ENCODE data around the gene HSPB8. TPM values are rescaled to one million over a fixed set of nuclear protein-coding genes. Genes with fewer than 3 reads are reported as not detected.

HSPB8 gene
- total RNA-seq, 1 experiment from 2014 or later: not detected

DNA sequence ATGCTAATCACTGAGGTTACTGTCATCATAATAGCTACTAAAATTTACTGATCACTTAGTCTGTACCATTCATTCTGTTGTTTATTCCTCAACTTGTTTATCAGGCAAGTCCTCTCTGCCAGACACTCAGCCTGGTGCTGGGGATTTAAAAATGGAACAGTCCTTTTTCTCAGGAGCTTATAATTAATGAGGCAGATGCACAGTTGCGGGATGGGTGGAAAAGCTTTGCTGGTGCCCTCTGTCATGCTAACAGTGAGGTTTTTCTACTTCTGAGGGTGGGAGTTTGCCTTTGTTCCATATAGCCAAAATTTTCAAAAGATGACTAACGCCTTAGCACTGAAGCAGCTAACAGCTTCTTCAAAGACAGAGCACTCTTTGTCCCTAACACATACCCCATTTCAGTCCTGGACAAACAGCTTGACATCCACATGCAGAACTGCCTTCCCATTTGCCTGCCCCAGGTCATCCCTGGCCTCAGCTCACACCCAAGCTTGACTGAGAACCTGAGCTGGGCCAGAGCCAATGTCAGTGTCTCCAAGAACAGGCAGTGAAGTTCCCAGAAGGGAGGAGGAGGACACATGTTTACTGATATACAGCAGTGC is 30.8 kb upstream of the HSPB8 start:
- no peak overlapping the region for H3K27ac ChIP-seq (ENCODE audit: low read length)
- no peak overlapping the region for H3K4me3 ChIP-seq (ENCODE audit: low read length)
- no peaks in the 10 kb centered on the region for H3K79me2 ChIP-seq (ENCODE audit: low read length)
- H2AFZ ChIP-seq (ENCODE audit: low read length): no peak overlapping the region
- no peak overlapping the region for H3K4me2 ChIP-seq (ENCODE audit: low read depth, low read length, poor library complexity, severe bottlenecking)
- no peaks in the 10 kb centered on the region for H4K20me1 ChIP-seq (ENCODE audit: insufficient read depth, low read depth, low read length)
- no peaks in the 10 kb centered on the region for H3K36me3 ChIP-seq (ENCODE audit: insufficient read depth, low read length)
- H3K9me2 ChIP-seq (replicated peaks; ENCODE audit: insufficient read depth, low read length): no peaks in the 10 kb centered on the region
- no peak for DNase-seq
- no peaks in the 10 kb centered on the region for H3K9me3 ChIP-seq (ENCODE audit: low read length)
- no peak overlapping the region for H3K9ac ChIP-seq (ENCODE audit: low read length)
- no peaks in the 10 kb centered on the region; the same call in 1 of the 2 replicates for H3K27me3 ChIP-seq (ENCODE audit: low read length)
- no peaks in the 10 kb centered on the region for H3K4me1 ChIP-seq (ENCODE audit: low read length)

DNA sequence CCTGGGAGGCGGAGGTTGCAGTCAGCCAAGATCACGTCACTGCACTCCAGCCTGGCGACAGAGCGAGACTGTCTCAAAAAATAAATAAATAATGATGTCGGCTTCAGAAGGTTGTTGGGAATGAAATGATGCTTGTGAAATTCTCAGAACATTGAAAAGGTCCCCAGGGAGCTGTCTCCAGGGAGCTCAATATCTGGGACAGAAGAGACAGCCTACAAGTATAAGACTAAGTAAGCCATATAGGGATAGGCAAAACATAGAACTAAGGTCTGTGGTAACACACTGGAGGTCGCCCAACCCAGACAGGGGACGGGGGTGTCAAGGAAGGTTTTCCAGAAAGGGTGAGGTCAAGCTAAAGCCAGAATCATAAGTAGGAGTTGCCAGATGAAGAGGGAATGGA is 29.5 kb upstream of the HSPB8 start:
- Histone ChIP-seq H3K27ac (ENCODE audit: low read length) (no peak overlapping the region), H3K79me2 (ENCODE audit: low read length) (no peaks in the 10 kb centered on the region), H3K4me1 (ENCODE audit: low read length) (no peaks in the 10 kb centered on the region), H4K20me1 (ENCODE audit: insufficient read depth, low read depth, low read length) (no peaks in the 10 kb centered on the region), H2AFZ (ENCODE audit: low read length) (no peak overlapping the region), H3K4me3 (ENCODE audit: low read length) (no peak overlapping the region), H3K9me3 (ENCODE audit: low read length) (no peaks in the 10 kb centered on the region; the same call in 1 of the 2 replicates), H3K9ac (ENCODE audit: low read length) (no peak overlapping the region), H3K4me2 (ENCODE audit: low read depth, low read length, poor library complexity, severe bottlenecking) (no peak overlapping the region), H3K27me3 (ENCODE audit: low read length) (no peaks in the 10 kb centered on the region; the same call in 1 of the 2 replicates), H3K36me3 (ENCODE audit: insufficient read depth, low read length) (no peaks in the 10 kb centered on the region), H3K9me2 (replicated peaks; ENCODE audit: insufficient read depth, low read length) (no peaks in the 10 kb centered on the region)
- DNase-seq: no peak

DNA sequence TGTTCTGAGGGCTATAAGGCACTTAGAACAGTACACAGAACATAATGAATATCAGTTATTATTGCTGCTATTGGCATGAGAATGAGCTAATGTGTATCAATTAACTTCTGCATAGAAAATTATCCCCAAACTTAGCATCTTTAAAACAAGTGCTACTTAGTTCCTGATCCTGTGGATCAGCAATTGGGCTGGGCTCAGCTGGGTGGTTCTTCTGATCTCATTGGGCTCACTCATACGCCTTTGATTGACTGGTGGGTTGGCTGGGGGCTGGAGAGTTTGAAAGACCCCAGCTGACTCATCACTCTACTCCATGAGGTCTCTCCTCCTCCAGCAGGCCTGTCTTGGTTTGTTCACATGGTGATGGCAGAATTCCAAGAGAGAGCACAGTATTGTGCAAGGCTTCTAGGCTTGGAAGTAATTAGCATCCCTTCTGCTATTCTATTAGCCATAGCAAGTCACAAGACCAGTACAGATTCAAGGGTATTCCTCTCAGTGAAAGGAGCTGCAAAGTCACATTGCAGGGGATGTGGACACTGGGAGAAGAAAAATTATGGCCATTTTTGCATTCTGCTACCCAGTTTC is 27.2 kb upstream of the HSPB8 start:
- Histone ChIP-seq H3K4me1 (ENCODE audit: low read length) (no peaks in the 10 kb centered on the region), H4K20me1 (ENCODE audit: insufficient read depth, low read depth, low read length) (no peaks in the 10 kb centered on the region), H3K4me2 (ENCODE audit: low read depth, low read length, poor library complexity, severe bottlenecking) (no peak overlapping the region), H3K36me3 (ENCODE audit: insufficient read depth, low read length) (no peaks in the 10 kb centered on the region), H3K27me3 (ENCODE audit: low read length) (no peaks in the 10 kb centered on the region; the same call in 1 of the 2 replicates), H3K9me3 (ENCODE audit: low read length) (no peaks in the 10 kb centered on the region; the same call in 1 of the 2 replicates), H3K4me3 (ENCODE audit: low read length) (no peak overlapping the region), H2AFZ (ENCODE audit: low read length) (no peak overlapping the region), H3K79me2 (ENCODE audit: low read length) (no peaks in the 10 kb centered on the region), H3K27ac (ENCODE audit: low read length) (no peak overlapping the region), H3K9ac (ENCODE audit: low read length) (no peak overlapping the region), H3K9me2 (replicated peaks; ENCODE audit: insufficient read depth, low read length) (no peaks in the 10 kb centered on the region)
- no peak for DNase-seq

DNA sequence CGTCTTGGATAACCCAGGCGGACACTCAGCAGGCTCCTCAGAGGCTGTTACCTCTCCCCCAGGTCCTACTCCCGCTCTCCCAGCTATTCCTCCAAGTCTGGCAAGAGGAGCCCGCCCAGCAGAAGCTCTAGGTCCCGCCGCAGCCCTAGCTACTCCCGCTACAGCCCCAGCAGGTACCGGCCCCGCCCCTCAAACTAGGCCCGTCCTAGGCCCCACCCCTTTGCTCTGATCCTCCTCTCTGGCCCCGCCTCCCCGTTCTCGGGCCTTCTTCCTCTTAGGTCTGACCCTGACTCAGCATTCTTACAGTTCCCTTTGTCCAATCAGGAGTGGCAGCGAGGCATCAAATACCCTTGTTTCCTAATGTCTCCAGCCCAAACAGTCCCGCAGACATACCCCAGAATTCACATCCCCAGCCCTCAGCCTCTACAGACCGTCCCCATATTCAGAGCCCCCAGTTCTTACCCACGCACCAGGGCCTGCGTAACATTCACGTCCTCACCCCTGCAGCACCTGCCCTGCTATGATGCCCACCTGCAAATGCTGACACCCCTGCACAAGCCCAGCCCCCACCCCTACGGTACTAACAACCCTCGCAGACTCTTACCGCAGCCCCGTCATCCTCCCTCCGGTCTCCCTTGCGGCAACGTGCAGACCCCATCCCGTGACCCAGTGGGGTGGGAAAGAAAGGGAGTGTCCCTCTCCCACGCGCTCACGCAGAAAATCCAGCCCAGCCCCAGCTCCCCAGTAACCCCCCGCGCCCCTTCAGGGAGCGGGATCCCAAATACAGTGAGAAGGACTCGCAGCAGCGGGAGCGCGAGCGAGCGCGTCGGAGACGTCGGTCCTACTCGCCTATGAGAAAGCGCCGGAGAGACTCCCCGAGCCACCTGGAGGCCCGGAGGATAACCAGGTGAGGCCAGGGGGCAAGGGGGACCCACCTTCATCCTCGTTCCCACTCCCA is 25.0 kb upstream of the HSPB8 start:
- Histone ChIP-seq H3K27me3 (ENCODE audit: low read length) (no peaks in the 10 kb centered on the region; the same call in 1 of the 2 replicates), H3K9me2 (replicated peaks; ENCODE audit: insufficient read depth, low read length) (no peaks in the 10 kb centered on the region), H3K4me2 (ENCODE audit: low read depth, low read length, poor library complexity, severe bottlenecking) (no peak overlapping the region), H3K9me3 (ENCODE audit: low read length) (no peaks in the 10 kb centered on the region; the same call in 1 of the 2 replicates), H3K79me2 (ENCODE audit: low read length) (no peaks in the 10 kb centered on the region), H3K4me3 (ENCODE audit: low read length) (no peak overlapping the region), H3K4me1 (ENCODE audit: low read length) (no peaks in the 10 kb centered on the region), H2AFZ (ENCODE audit: low read length) (no peak overlapping the region), H3K9ac (ENCODE audit: low read length) (no peak overlapping the region), H4K20me1 (ENCODE audit: insufficient read depth, low read depth, low read length) (no peaks in the 10 kb centered on the region), H3K27ac (ENCODE audit: low read length) (no peak overlapping the region), H3K36me3 (ENCODE audit: insufficient read depth, low read length) (no peaks in the 10 kb centered on the region)
- DNase-seq: no peak

DNA sequence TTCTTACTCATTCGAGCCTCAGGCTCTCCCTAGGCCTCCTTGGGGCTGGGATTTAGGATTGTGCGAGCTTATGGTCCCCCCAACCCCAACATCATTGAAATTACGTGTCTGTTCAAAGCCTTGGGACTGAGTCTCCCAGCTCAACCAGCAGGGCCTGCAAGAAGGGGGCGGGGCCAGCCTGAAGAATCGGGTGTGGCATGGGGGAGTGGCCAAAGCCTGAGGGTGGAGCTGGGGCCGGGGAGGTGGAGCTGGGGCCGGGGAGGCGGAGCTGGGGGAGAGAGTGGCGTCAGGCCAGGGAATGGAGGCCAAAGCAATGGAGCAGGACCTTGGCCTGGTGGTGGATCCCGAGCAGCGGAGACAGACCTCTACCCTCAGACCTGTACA is 24.3 kb upstream of the HSPB8 start:
- Histone ChIP-seq H3K27me3 (ENCODE audit: low read length) (no peaks in the 10 kb centered on the region; the same call in 1 of the 2 replicates), H3K36me3 (ENCODE audit: insufficient read depth, low read length) (no peaks in the 10 kb centered on the region), H3K4me2 (ENCODE audit: low read depth, low read length, poor library complexity, severe bottlenecking) (no peak overlapping the region), H3K9me2 (replicated peaks; ENCODE audit: insufficient read depth, low read length) (no peaks in the 10 kb centered on the region), H2AFZ (ENCODE audit: low read length) (no peak overlapping the region), H3K4me3 (ENCODE audit: low read length) (no peak overlapping the region), H3K9ac (ENCODE audit: low read length) (no peak overlapping the region), H3K27ac (ENCODE audit: low read length) (no peak overlapping the region), H3K9me3 (ENCODE audit: low read length) (no peaks in the 10 kb centered on the region; the same call in 1 of the 2 replicates), H4K20me1 (ENCODE audit: insufficient read depth, low read depth, low read length) (no peaks in the 10 kb centered on the region), H3K4me1 (ENCODE audit: low read length) (no peaks in the 10 kb centered on the region), H3K79me2 (ENCODE audit: low read length) (no peaks in the 10 kb centered on the region)
- DNase-seq: no peak

DNA sequence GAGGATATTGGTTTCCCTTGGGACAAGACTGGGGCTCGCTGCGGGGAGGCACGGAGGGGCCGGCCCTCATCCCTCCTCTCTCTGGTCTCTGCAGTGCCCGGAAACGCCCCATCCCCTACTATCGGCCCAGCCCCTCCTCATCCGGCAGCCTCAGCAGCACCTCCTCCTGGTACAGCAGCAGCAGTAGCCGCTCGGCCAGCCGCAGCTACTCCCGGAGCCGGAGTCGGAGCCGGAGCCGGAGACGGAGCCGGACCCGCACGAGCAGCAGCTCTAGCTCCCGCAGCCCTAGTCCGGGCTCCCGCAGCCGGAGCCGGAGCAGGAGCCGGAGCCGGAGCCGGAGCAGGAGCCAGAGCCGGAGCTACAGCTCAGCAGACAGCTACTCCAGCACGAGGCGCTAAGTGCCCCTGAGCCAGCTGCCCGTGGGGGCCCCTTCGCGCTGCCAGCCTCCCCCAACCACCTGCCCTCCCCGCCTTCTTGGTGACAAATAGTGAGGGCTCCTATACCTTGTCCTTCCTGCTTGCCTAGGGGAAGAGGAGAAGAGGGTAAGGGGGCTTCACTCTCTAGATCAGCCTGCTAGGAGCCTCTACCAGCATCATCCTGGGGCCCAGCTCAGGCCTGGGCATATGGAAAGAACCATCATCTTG is 22.2 kb upstream of the HSPB8 start:
- H3K27ac ChIP-seq (ENCODE audit: low read length): no peak overlapping the region
- DNase-seq: no peak
- no peaks in the 10 kb centered on the region for H3K9me2 ChIP-seq (replicated peaks; ENCODE audit: insufficient read depth, low read length)
- no peak overlapping the region for H3K4me2 ChIP-seq (ENCODE audit: low read depth, low read length, poor library complexity, severe bottlenecking)
- no peak overlapping the region for H3K4me3 ChIP-seq (ENCODE audit: low read length)
- H3K9me3 ChIP-seq (ENCODE audit: low read length): no peaks in the 10 kb centered on the region; the same call in 1 of the 2 replicates
- no peaks in the 10 kb centered on the region; the same call in 1 of the 2 replicates for H3K27me3 ChIP-seq (ENCODE audit: low read length)
- H4K20me1 ChIP-seq (ENCODE audit: insufficient read depth, low read depth, low read length): no peaks in the 10 kb centered on the region
- H2AFZ ChIP-seq (ENCODE audit: low read length): no peak overlapping the region
- no peaks in the 10 kb centered on the region for H3K36me3 ChIP-seq (ENCODE audit: insufficient read depth, low read length)
- no peak overlapping the region for H3K9ac ChIP-seq (ENCODE audit: low read length)
- H3K79me2 ChIP-seq (ENCODE audit: low read length): no peaks in the 10 kb centered on the region
- no peaks in the 10 kb centered on the region for H3K4me1 ChIP-seq (ENCODE audit: low read length)

DNA sequence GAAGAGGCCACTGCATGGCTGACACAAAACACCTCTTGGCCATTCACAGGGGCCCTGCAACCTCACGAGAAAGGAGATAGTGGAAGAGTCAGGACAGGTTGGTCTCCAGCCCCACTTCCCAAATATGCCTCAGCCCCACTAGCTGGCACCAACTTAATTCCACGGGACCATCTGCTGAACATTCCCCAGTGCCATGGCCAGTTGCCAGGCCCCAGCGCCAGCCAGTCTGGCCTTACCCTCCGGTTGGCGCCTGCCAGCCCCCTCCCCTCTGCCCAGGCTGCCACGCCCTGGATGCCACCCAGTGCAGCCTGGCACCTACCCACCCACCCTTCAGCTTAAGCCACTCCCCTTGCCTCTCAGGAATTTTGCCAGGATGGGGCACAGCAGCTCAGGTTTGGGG is 21.2 kb upstream of the HSPB8 start:
- Histone ChIP-seq H3K9me3 (ENCODE audit: low read length) (no peaks in the 10 kb centered on the region; the same call in 1 of the 2 replicates), H3K4me1 (ENCODE audit: low read length) (no peaks in the 10 kb centered on the region), H3K9me2 (replicated peaks; ENCODE audit: insufficient read depth, low read length) (no peaks in the 10 kb centered on the region), H2AFZ (ENCODE audit: low read length) (no peak overlapping the region), H3K79me2 (ENCODE audit: low read length) (no peaks in the 10 kb centered on the region), H4K20me1 (ENCODE audit: insufficient read depth, low read depth, low read length) (no peaks in the 10 kb centered on the region), H3K27ac (ENCODE audit: low read length) (no peak overlapping the region), H3K9ac (ENCODE audit: low read length) (no peak overlapping the region), H3K27me3 (ENCODE audit: low read length) (no peaks in the 10 kb centered on the region), H3K36me3 (ENCODE audit: insufficient read depth, low read length) (no peaks in the 10 kb centered on the region), H3K4me2 (ENCODE audit: low read depth, low read length, poor library complexity, severe bottlenecking) (no peak overlapping the region), H3K4me3 (ENCODE audit: low read length) (no peak overlapping the region)
- no peak for DNase-seq

Data from Karpas-422 (cell line).